Measurements from ENCODE around the gene WDR93. TPM values are rescaled to one million over a fixed set of nuclear protein-coding genes. Genes with fewer than 3 reads are reported as not detected.

Gene WDR93
- total RNA-seq, 1 experiment from 2014 or later: not detected

GRCh38 chr15:89776274-89777072 lies 85.9 kb downstream of the WDR93 start, which contains the start of gene MESP2 (continued):
- TF ChIP-seq SMAD4 (CRISPR knock-in tag; IDR thresholded peaks at IDR 0.05): no peak
- peak; percentile 97 for TF ChIP-seq ZNF138 (CRISPR knock-in tag; conservative IDR thresholded peaks at IDR 0.05)
- peak; percentile 71; the same call in 1 of the 2 replicates for TF ChIP-seq CBFB (CRISPR knock-in tag; IDR thresholded peaks at IDR 0.05; ENCODE audit: low read depth)
- TF ChIP-seq E2F5 (CRISPR knock-in tag; IDR thresholded peaks at IDR 0.05): peak; percentile 95
- TF ChIP-seq IRF2 (CRISPR knock-in tag; IDR thresholded peaks at IDR 0.05; ENCODE audit: borderline replicate concordance, low read depth): no peak
- TF ChIP-seq FOXP4 (CRISPR knock-in tag; IDR thresholded peaks at IDR 0.05): peak; percentile 98
- peak; percentile 97 for TF ChIP-seq TP53 (CRISPR knock-in tag; IDR thresholded peaks at IDR 0.05)
- TF ChIP-seq HMGA2 (CRISPR knock-in tag; IDR thresholded peaks at IDR 0.05): no peak
- TF ChIP-seq GTF2I (CRISPR knock-in tag; conservative IDR thresholded peaks at IDR 0.05): no peak
- no peak for TF ChIP-seq CDX4 (CRISPR knock-in tag; IDR thresholded peaks at IDR 0.05; ENCODE audit: borderline replicate concordance)
- TF ChIP-seq HMGXB4 (CRISPR knock-in tag; IDR thresholded peaks at IDR 0.05): peak; percentile 98
- TF ChIP-seq KAT7 (CRISPR knock-in tag; IDR thresholded peaks at IDR 0.05; ENCODE audit: borderline replicate concordance): 0 out of 2 replicates have a peak, but pooled peaks have one; percentile 92
- peak; percentile 53 for TF ChIP-seq SP1 (CRISPR knock-in tag; conservative IDR thresholded peaks at IDR 0.05)
- no peak for TF ChIP-seq OVOL2 (CRISPR knock-in tag; IDR thresholded peaks at IDR 0.05; ENCODE audit: borderline replicate concordance)
- peak; percentile 91 for TF ChIP-seq MYBL2 (CRISPR knock-in tag; IDR thresholded peaks at IDR 0.05)
- TF ChIP-seq USF2 (CRISPR knock-in tag; IDR thresholded peaks at IDR 0.05): peak; percentile 56; the same call in 1 of the 2 replicates
- peak; percentile 79 for TF ChIP-seq ZNF121 (CRISPR knock-in tag; IDR thresholded peaks at IDR 0.05)
- peak; percentile 88; the same call in 1 of the 2 replicates for TF ChIP-seq ZNF232 (CRISPR knock-in tag; IDR thresholded peaks at IDR 0.05)
- no peak for TF ChIP-seq ATF6 (CRISPR knock-in tag; IDR thresholded peaks at IDR 0.05)
- TF ChIP-seq CREB1 (CRISPR knock-in tag; IDR thresholded peaks at IDR 0.05): peak; percentile 95
- 0 out of 2 replicates have a peak, but pooled peaks have one; percentile 52 for TF ChIP-seq PREB (CRISPR knock-in tag; IDR thresholded peaks at IDR 0.05; ENCODE audit: borderline replicate concordance)
- TF ChIP-seq FOXP1 (CRISPR knock-in tag; IDR thresholded peaks at IDR 0.05; ENCODE audit: borderline replicate concordance): peak; percentile 95
- TF ChIP-seq ZNF425 (CRISPR knock-in tag; conservative IDR thresholded peaks at IDR 0.05): no peak
- TF ChIP-seq JUN (CRISPR knock-in tag; IDR thresholded peaks at IDR 0.05): no peak
- TF ChIP-seq TCF7 (CRISPR knock-in tag; IDR thresholded peaks at IDR 0.05; ENCODE audit: low read depth): no peak; the same call in 1 of the 2 replicates
- peak; percentile 96 for TF ChIP-seq ZBTB21 (CRISPR knock-in tag; IDR thresholded peaks at IDR 0.05; ENCODE audit: borderline replicate concordance)
- TF ChIP-seq TEAD1 (CRISPR knock-in tag; IDR thresholded peaks at IDR 0.05): peak; percentile 94
- no peak for TF ChIP-seq EMX1 (CRISPR knock-in tag; IDR thresholded peaks at IDR 0.05)

Measured in WTC11 (cell line).